WERI-Rb-1 (cell line): ENCODE data around the gene NXN.
"Not testable (repeated sequence)": the region's sequence is repeated elsewhere in the genome, so short reads cannot be mapped to it uniquely, and the experiment has no call there.

Source experiments
- DNase-seq: peaks from one replicate; pipeline ENCODE4 v3.0.0-alpha.2; 2020
- H3K27ac ChIP-seq: fragments of 250-450 bp; sonication (Bioruptor Pico); 2 replicates; pipeline ENCODE4 v1.5.1; 2020; ENCODE audit warnings: mild to moderate bottlenecking, moderate library complexity
- H3K27me3 ChIP-seq: fragments of 250-450 bp; sonication (Bioruptor Pico); 2 replicates; pipeline ENCODE4 v1.5.1; 2021; ENCODE audit warnings: mild to moderate bottlenecking, low read depth, moderate library complexity; ENCODE audit not compliant: insufficient read depth, severe bottlenecking
- H3K36me3 ChIP-seq: fragments of 250-450 bp; sonication (Bioruptor Pico); 2 replicates; pipeline ENCODE4 v1.5.1; 2020; ENCODE audit warnings: mild to moderate bottlenecking, moderate library complexity
- H3K4me3 ChIP-seq: 2 replicates; pipeline ENCODE4 v1.5.1; 2011; ENCODE audit warnings: low read depth, mild to moderate bottlenecking, control low read depth, low read length
- H3K9me3 ChIP-seq: fragments of 250-450 bp; sonication (Bioruptor Pico); 2 replicates; pipeline ENCODE4 v1.5.1; 2021; ENCODE audit warnings: mild to moderate bottlenecking, moderate library complexity; ENCODE audit not compliant: severe bottlenecking
- CTCF ChIP-seq: IDR thresholded peaks from 2 replicates; pipeline ENCODE4 v1.5.1; 2011; ENCODE audit warnings: low read depth, mild to moderate bottlenecking, control low read depth, inconsistent platforms, low read length

The NXN gene

GRCh38 chr17:830950-831349 lies 148.6 kb downstream of the NXN start:
- H3K4me3 ChIP-seq = no peak overlapping the region
- no peaks in the 10 kb centered on the region for H3K27me3 ChIP-seq
- no peak for TF ChIP-seq CTCF
- H3K27ac ChIP-seq = no peak overlapping the region
- peaks cover 6% of the 10 kb centered on the region; the same call in 1 of the 2 replicates for H3K36me3 ChIP-seq
- peaks cover 2% of the 10 kb centered on the region for H3K9me3 ChIP-seq
- no peak for DNase-seq

DNA sequence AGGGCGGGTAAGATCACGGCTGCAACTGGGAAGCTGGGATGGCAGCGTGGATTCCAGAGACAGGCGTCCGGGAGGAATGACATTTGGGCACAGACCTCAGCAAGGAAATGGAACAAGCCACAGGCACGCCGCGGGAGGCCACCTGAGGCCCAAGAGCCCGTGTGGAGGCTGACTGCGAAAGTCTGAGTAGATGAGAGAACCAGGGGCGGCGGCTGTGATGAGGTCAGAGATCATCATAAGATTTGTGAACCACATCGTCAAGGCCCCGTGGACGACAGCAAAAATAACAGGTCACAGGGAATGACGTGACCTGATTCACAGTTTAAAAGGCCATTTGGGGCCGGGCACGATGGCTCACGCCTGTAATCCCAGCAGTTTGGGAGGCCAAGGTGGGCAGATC lies 149.2 kb downstream of the NXN start:
- Histone ChIP-seq H3K36me3 (peaks cover 10% of the 10 kb centered on the region), H3K27me3 (no peaks in the 10 kb centered on the region), H3K9me3 (peaks cover 2% of the 10 kb centered on the region), H3K27ac (no peak overlapping the region), H3K4me3 (no peak overlapping the region)
- no peak for TF ChIP-seq CTCF
- DNase-seq = peak; percentile 34

DNA sequence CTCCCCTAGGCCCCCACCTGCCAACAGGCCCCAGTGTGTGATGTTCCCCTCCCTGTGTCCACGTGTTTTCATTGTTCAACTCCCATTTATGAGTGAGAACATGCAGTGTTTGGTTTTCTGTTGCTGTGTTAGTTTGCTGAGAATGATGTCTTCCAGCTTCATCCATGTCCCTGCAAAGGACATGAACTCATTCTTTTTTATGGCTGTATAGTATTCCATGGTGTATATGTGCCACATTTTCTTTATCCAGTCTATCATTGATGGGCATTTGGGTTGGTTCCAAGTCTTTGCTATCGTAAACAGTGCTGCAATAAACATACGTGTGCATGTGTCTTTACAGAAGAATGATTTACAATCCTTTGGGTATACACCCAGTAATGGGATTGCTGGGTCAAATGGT lies 150.0 kb downstream of the NXN start:
- H3K36me3 ChIP-seq = peaks cover 16% of the 10 kb centered on the region
- not testable (repeated sequence) for H3K27me3 ChIP-seq, DNase-seq, H3K4me3 ChIP-seq, H3K9me3 ChIP-seq, H3K27ac ChIP-seq

DNA sequence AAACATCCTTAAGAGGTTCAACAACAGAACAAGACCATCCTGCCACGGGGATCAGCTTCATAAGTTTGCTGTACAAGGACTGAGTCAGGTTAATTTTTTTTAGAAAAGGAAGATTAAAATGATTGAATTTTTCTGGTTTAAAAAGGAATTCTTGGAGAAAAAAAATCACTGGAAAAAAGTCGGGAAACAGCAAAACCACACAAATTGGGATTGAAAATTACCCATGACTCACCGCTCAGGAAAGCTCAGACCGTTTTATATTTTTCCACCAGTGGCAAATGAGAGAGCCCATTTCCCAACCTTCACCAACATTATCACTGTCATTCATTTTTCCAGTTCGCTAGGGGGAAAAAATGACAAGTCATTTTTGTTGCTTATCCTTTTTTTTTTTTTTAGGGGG lies 150.8 kb downstream of the NXN start:
- no peaks in the 10 kb centered on the region for H3K27me3 ChIP-seq
- peaks cover 2% of the 10 kb centered on the region for H3K9me3 ChIP-seq
- peaks cover 25% of the 10 kb centered on the region for H3K36me3 ChIP-seq
- no peak for TF ChIP-seq CTCF
- H3K4me3 ChIP-seq = no peak overlapping the region
- no peak overlapping the region for H3K27ac ChIP-seq
- DNase-seq = no peak

- Histone ChIP-seq H3K27me3 (no peaks in the 10 kb centered on the region), H3K4me3 (no peak overlapping the region), H3K9me3 (peaks cover under 1% of the 10 kb centered on the region), H3K36me3 (peaks cover 41% of the 10 kb centered on the region), H3K27ac (no peak overlapping the region)
- TF ChIP-seq CTCF = no peak
- DNase-seq = no peak
Observed at GRCh38 chr17:826778-827177, 152.8 kb downstream of the NXN start.

DNA sequence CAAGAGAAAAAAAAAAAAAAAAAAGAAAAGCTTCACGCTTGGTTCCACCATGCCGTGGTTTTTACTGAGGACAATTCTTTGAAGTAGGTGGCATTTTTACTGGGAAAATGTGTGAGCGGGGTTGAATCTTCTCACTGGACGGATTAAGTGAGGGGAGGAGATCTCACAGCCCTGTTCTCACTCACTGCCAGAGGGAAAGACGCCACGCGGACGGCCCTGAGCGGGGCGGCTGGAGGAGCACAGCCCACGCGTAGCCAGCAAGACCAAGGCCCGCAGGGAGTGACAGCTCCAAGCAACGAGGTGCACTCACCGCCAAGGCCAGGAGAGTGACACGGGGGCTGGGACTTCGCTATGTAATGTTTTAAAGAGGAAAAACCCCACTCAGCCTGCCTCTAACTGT lies 154.4 kb downstream of the NXN start:
- H3K27ac ChIP-seq = peak overlapping the region; percentile 53
- peaks cover 44% of the 10 kb centered on the region for H3K36me3 ChIP-seq

More for the DNA sequence above, 154.4 kb downstream of the NXN start:
- H3K9me3 ChIP-seq = no peaks in the 10 kb centered on the region
- no peak for DNase-seq
- no peaks in the 10 kb centered on the region for H3K27me3 ChIP-seq
- no peak overlapping the region for H3K4me3 ChIP-seq
- TF ChIP-seq CTCF = no peak
